MM.1S (cell line): ENCODE results near the gene TNIK.
A peak's percentile ranks its signal among the peaks of the same experiment; 100 is the strongest.

Experiments used
- DNase-seq: peaks from one replicate; pipeline ENCODE4 v3.0.0-alpha.2; 2015
- H2AFZ ChIP-seq: fragments of 300-600 bp; sonication (generic); 2 replicates; pipeline ENCODE4 v1.6.0; 2016; ENCODE audit warnings: antibody characterized with exemption, low read length
- H3F3A ChIP-seq: fragments of 300-600 bp; sonication (generic); 2 replicates; pipeline ENCODE4 v1.6.1; 2016; ENCODE audit warnings: mild to moderate bottlenecking, antibody characterized with exemption, low read length, moderate library complexity, mixed read lengths; ENCODE audit not compliant: insufficient read depth
- H3K27ac ChIP-seq: fragments of 300-600 bp; sonication (generic); 2 replicates; pipeline ENCODE4 v1.5.1; 2016; ENCODE audit warnings: mild to moderate bottlenecking, low read length
- H3K27me3 ChIP-seq: fragments of 300-600 bp; sonication (generic); replicated peaks from 2 replicates; pipeline ENCODE4 v1.6.0; 2016; ENCODE audit warnings: low read length; ENCODE audit not compliant: insufficient read depth
- H3K36me3 ChIP-seq: fragments of 300-600 bp; sonication (generic); replicated peaks from 2 replicates; pipeline ENCODE4 v1.6.1; 2016; ENCODE audit warnings: mild to moderate bottlenecking, low read length, mixed read lengths; ENCODE audit not compliant: insufficient read depth
- H3K4me1 ChIP-seq: fragments of 300-600 bp; sonication (generic); 2 replicates; pipeline ENCODE4 v1.6.1; 2016; ENCODE audit warnings: low read length, mixed read lengths
- H3K4me2 ChIP-seq: fragments of 300-600 bp; sonication (generic); 2 replicates; pipeline ENCODE4 v1.6.0; 2016; ENCODE audit warnings: low read depth, low read length
- H3K4me3 ChIP-seq: fragments of 300-600 bp; sonication (generic); 2 replicates; pipeline ENCODE4 v1.5.1; 2016; ENCODE audit warnings: low read length, mixed read lengths
- H3K79me2 ChIP-seq: fragments of 300-600 bp; sonication (generic); 2 replicates; pipeline ENCODE4 v1.6.1; 2016; ENCODE audit warnings: mixed run types, low read length, mixed read lengths
- H3K9ac ChIP-seq: fragments of 300-600 bp; sonication (generic); 2 replicates; pipeline ENCODE4 v1.6.1; 2016; ENCODE audit warnings: low read length, mixed read lengths
- H3K9me2 ChIP-seq: fragments of 300-600 bp; sonication (generic); replicated peaks from 2 replicates; pipeline ENCODE4 v1.6.1; 2016; ENCODE audit warnings: mild to moderate bottlenecking, low read length, mixed read lengths; ENCODE audit not compliant: insufficient read depth
- H3K9me3 ChIP-seq: fragments of 300-600 bp; sonication (generic); replicated peaks from 2 replicates; pipeline ENCODE4 v1.6.1; 2016; ENCODE audit warnings: mild to moderate bottlenecking, low read length, mixed read lengths; ENCODE audit not compliant: insufficient read depth
- H4K20me1 ChIP-seq: fragments of 300-600 bp; sonication (generic); 2 replicates; pipeline ENCODE4 v1.6.1; 2016; ENCODE audit warnings: mild to moderate bottlenecking, low read length, moderate library complexity, mixed read lengths; ENCODE audit not compliant: insufficient read depth
- EZH2 ChIP-seq: fragments of 300-600 bp; sonication (generic); optimal IDR thresholded peaks from 2 replicates; pipeline ENCODE3; 2017; ENCODE audit warnings: low read depth, mild to moderate bottlenecking, antibody characterized with exemption, low read length, mixed read lengths
- EZH2phosphoT487 ChIP-seq: fragments of 300-600 bp; sonication (generic); IDR thresholded peaks from 2 replicates; pipeline ENCODE4 v1.6.1; 2018; ENCODE audit warnings: antibody characterized with exemption, low read length
- TF ChIP-seq, protein P1 (sequence below): fragments of 300-600 bp; sonication (generic); IDR thresholded peaks from 2 replicates; pipeline ENCODE4 v1.5.1; 2016; ENCODE audit warnings: antibody characterized with exemption, low read length, mixed read lengths

The TNIK gene

DNA sequence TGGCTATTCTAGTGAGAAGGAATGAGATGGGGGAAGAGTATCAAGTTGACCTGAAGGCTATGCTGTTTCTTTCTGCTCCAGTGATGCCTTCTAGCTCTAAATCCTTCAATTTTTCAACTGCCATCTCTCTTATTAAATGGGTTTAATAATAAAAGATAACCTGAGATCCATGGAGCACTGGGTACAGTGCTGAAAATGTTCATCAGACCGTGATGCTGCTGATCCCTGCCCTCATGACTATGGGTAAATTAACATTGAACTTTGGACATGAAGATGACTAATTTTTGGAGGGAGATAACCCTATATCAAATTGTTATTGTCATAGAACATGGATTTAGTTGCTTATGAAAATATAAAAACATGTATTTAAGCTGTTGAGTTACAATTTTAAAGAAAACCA, 406.0 kb downstream of the TNIK start:
- Histone ChIP-seq H3K4me2 (no peak overlapping the region), H3K4me1 (no peaks in the 10 kb centered on the region), H3K79me2 (no peaks in the 10 kb centered on the region), H3K36me3 (no peaks in the 10 kb centered on the region), H3K4me3 (no peak overlapping the region), H3K9me2 (no peaks in the 10 kb centered on the region), H3F3A (no peaks in the 10 kb centered on the region), H3K9me3 (no peaks in the 10 kb centered on the region), H4K20me1 (no peaks in the 10 kb centered on the region), H3K27me3 (no peaks in the 10 kb centered on the region), H3K9ac (no peak overlapping the region), H3K27ac (no peak overlapping the region), H2AFZ (no peak overlapping the region)
- no peak for DNase-seq
- TF ChIP-seq EZH2 (no peak), EZH2phosphoT487 (no peak)
- TF ChIP-seq, protein P1, sequence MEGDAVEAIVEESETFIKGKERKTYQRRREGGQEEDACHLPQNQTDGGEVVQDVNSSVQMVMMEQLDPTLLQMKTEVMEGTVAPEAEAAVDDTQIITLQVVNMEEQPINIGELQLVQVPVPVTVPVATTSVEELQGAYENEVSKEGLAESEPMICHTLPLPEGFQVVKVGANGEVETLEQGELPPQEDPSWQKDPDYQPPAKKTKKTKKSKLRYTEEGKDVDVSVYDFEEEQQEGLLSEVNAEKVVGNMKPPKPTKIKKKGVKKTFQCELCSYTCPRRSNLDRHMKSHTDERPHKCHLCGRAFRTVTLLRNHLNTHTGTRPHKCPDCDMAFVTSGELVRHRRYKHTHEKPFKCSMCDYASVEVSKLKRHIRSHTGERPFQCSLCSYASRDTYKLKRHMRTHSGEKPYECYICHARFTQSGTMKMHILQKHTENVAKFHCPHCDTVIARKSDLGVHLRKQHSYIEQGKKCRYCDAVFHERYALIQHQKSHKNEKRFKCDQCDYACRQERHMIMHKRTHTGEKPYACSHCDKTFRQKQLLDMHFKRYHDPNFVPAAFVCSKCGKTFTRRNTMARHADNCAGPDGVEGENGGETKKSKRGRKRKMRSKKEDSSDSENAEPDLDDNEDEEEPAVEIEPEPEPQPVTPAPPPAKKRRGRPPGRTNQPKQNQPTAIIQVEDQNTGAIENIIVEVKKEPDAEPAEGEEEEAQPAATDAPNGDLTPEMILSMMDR: no peak

DNA sequence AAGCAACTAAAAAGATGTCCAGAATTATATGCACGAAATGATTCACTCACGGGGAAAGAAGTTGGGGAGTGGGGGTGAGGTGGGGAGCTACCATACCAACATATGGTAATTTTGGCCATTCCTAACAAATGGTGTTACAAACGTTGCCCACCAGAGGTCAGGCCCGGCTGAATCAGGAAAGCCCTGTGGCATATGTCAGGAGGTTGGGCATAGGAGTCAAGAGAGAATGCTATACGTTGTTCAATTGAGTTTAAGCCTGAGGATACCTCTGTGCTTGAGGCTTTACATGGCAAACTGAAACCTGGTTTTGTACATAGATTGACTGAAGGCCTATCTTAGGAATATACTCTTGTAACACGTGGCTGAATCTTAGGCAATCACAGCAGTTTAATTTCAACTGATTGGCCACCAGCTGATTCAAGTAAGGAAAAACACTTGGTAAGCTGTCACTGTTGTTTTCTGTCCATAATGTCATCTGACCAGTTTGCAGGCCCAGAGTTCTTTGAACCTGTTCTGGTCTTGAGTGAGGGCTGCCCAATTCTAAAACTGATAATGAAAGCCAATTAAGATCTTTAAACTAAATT, 410.3 kb downstream of the TNIK start:
- no peak overlapping the region for H3K4me3 ChIP-seq
- no peak overlapping the region for H3K9ac ChIP-seq
- no peaks in the 10 kb centered on the region for H3K9me3 ChIP-seq
- peak; percentile 74 for DNase-seq
- no peaks in the 10 kb centered on the region for H3K79me2 ChIP-seq
- H3K4me2 ChIP-seq: no peak overlapping the region
- H3K4me1 ChIP-seq: no peaks in the 10 kb centered on the region
- no peaks in the 10 kb centered on the region for H3K36me3 ChIP-seq
- H3K27ac ChIP-seq: no peak overlapping the region
- peak overlapping the region; percentile 47 for H2AFZ ChIP-seq
- H3K27me3 ChIP-seq: no peaks in the 10 kb centered on the region
- H3F3A ChIP-seq: no peaks in the 10 kb centered on the region
- no peaks in the 10 kb centered on the region for H3K9me2 ChIP-seq
- TF ChIP-seq EZH2phosphoT487 (no peak), EZH2 (no peak)
- TF ChIP-seq, protein P1: peak; percentile 79
- no peaks in the 10 kb centered on the region for H4K20me1 ChIP-seq

DNA sequence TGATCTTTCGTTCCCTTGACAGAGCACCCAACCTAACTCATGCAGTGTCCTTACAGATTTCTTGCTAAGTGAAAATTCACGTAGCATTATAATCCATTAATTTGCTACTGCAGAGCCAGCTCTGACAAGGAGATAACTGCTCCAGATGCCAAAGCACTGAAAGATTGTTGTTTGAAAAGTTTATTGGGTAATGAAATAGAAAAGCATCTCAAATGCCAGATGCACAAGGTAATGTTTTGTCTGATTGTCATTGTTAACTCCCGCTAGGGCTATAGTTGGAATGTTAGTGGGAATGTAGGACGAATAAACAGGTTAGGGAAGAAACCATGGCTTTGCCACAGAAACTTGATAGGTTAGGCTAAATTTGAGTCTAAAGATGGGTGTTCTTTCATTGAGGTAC, 413.4 kb downstream of the TNIK start:
- no peak for DNase-seq
- H3K9me2 ChIP-seq: no peaks in the 10 kb centered on the region
- H3K4me1 ChIP-seq: no peaks in the 10 kb centered on the region
- no peaks in the 10 kb centered on the region for H4K20me1 ChIP-seq
- H3K4me3 ChIP-seq: no peak overlapping the region
- H3K36me3 ChIP-seq: no peaks in the 10 kb centered on the region
- no peaks in the 10 kb centered on the region for H3K27me3 ChIP-seq
- no peak overlapping the region for H3K4me2 ChIP-seq
- no peaks in the 10 kb centered on the region for H3K9me3 ChIP-seq
- no peak overlapping the region for H2AFZ ChIP-seq
- no peak overlapping the region for H3K27ac ChIP-seq
- H3K79me2 ChIP-seq: no peaks in the 10 kb centered on the region
- no peak overlapping the region for H3K9ac ChIP-seq
- no peaks in the 10 kb centered on the region for H3F3A ChIP-seq
- TF ChIP-seq EZH2 (no peak), EZH2phosphoT487 (no peak)
- TF ChIP-seq, protein P1: no peak
